Measurements from ENCODE around the gene PTPRA. TPM values are rescaled to one million over a fixed set of nuclear protein-coding genes. Genes with fewer than 3 reads are reported as not detected.

PTPRA gene
- total and polyA plus RNA-seq, 3 experiments from 2014 or later = 51.6 to 57.8 (median 56.9) TPM

DNA sequence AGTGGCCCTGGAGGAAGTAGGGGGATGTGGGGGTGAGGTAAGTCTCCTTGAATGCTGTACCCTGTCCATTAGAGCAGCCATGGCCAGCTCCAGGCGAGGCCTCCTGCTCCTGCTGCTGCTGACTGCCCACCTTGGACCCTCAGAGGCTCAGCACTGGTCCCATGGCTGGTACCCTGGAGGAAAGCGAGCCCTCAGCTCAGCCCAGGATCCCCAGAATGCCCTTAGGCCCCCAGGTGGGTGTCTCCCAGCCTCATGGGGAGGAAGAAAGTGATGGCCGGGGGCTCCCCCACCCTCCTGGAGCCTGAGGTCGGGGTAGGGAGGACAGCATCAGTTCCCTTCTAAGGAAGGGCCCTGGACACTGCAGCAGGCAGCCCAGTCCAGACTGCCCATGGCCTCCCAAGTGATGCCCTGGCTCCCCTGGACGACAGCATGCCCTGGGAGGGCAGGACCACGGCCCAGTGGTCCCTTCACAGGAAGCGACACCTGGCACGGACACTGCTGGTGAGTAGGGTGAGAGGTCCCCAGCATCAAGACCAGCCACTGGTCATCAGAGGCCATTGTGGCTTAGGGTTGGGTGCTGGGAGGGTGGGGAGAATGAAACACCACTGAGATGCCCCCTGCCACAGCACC lies 171.2 kb downstream of the PTPRA start:
- POLR2A ChIA-PET = no interaction called here
- peaks cover 0 to 3% of the 10 kb centered on the region in 2 donors for H3K27me3 Mint-ChIP-seq
- CTCF ChIA-PET = interaction anchor here (1.3 kb wide), 1 partner anchor 10 kb away, joined by 9 read pairs; no protein-coding TSS in a partner anchor
- H3K4me3 ChIP-seq (ENCODE audit: low read length) = no peak overlapping the region
- no peaks in the 10 kb centered on the region for H3K9me3 Mint-ChIP-seq
- H3K27me3 ChIP-seq (ENCODE audit: insufficient read depth, low read length, poor library complexity, severe bottlenecking) = no peaks in the 10 kb centered on the region
- peaks cover 0 to 39% (median 7%) of the 10 kb centered on the region in 3 donors for H3K36me3 Mint-ChIP-seq
- no peak for DNase-seq
- no peaks in the 10 kb centered on the region for H3K9me3 ChIP-seq (ENCODE audit: low read length)
- no peak overlapping the region for H3K27ac ChIP-seq (ENCODE audit: low read depth, low read length)
- H3K27ac Mint-ChIP-seq = peak overlapping the region in 4 of 8 donors; percentile 27 to 66 (median 49)
- H3K4me3 Mint-ChIP-seq = peak overlapping the region in 6 of 7 donors; percentile 88 to 92 (median 92)
- H3K4me1 Mint-ChIP-seq = peaks cover 16 to 28% (median 24%) of the 10 kb centered on the region in 3 donors
- H3K36me3 ChIP-seq (ENCODE audit: insufficient read depth, low read length) = peaks cover 12% of the 10 kb centered on the region
- H3K4me1 ChIP-seq (ENCODE audit: insufficient read depth, low read length) = peaks cover 15% of the 10 kb centered on the region

DNA sequence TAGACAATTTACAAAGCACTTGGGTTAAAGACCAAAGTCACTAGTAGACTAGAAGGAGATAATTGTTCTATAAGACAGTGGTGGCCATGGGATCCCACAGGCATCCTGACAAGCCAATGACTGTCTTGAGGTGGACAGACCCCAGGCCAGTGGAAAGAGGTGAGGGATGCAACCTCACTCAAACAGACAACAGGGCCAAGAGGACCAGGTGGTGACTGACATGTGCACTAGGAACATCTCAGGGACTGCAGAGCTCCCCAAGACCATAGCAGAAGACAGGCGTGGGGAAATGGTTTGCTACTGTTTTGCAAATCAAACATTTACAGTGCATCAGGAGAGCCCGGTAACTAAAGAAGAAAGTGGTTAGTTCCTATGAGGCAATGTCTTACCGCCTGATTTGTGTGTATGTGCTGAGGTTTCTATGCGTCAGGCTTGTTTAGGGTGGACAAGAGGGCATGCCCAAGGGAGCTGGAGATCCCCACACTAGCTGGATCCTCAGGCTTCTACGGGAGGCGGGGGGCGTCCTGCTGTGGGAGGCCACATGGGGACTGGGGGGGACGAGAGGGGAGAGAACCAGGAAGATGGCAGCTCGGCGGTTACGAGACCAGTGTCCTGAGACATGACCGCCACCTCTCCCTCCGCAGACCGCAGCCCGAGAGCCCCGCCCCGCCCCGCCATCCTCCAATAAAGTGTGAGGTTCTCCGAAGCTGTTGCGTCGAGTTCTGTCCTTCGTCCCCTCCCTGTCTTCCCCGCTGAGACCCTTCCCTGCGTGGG lies 171.9 kb downstream of the PTPRA start:
- DNase-seq = peak in 4 of 5 donors; percentile 27 to 63 (median 38)
- peaks cover 14% of the 10 kb centered on the region for H3K36me3 ChIP-seq (ENCODE audit: insufficient read depth, low read length)

DNA sequence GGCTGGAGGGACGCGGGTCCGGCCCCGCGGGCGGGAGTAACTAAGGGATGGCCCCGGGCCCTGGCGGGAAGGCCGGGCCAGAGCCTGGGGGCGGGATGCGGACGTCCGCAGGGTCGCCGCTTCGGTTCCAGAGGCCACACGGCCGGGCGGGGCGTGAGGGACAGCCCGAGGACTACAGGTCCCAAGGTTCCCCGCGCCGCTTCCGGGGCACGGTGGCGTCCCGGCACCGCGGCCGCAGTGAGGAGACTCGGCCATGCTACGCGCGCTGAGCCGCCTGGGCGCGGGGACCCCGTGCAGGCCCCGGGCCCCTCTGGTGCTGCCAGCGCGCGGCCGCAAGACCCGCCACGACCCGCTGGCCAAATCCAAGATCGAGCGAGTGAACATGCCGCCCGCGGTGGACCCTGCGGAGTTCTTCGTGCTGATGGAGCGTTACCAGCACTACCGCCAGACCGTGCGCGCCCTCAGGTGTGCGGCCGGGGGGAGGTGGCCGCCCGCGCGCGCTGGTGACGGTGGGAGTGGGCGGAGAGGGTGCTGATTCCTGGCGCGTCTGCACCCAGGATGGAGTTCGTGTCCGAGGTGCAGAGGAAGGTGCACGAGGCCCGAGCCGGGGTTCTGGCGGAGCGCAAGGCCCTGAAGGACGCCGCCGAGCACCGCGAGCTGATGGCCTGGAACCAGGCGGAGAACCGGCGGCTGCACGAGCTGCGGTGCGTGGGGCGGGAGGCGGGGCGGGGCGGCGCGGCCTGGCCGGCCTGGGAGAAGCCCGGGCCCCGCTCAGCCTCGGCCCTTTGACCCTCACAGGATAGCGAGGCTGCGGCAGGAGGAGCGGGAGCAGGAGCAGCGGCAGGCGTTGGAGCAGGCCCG lies 172.8 kb downstream of the PTPRA start, which contains the start of gene MRPS26:
TSS of gene MRPS26 (plus strand) at position 237 of the 861 bp plus-strand sequence. CDS start at position 254, 17 bp downstream.
- POLR2A ChIA-PET = interaction anchor here (0.7 kb wide), 1 partner anchor 1000 kb away, joined by 3 read pairs; no protein-coding TSS in a partner anchor
- Histone ChIP-seq H3K4me1 (ENCODE audit: insufficient read depth, low read length) (peaks cover 15% of the 10 kb centered on the region), H3K4me3 (ENCODE audit: low read length) (peak within 1 kb of the TSS; percentile 80), H3K36me3 (ENCODE audit: insufficient read depth, low read length) (peaks cover 14% of the 10 kb centered on the region), H3K27ac (ENCODE audit: low read depth, low read length) (peak within 1 kb of the TSS; percentile 59), H3K27me3 (ENCODE audit: insufficient read depth, low read length, poor library complexity, severe bottlenecking) (no peaks in the 10 kb centered on the region), H3K9me3 (ENCODE audit: low read length) (no peaks in the 10 kb centered on the region)
- Mint-ChIP-seq H3K36me3 (peaks cover 0 to 37% (median 2%) of the 10 kb centered on the region in 3 donors), H3K27ac (peak within 1 kb of the TSS; percentile 46 to 95 (median 88)), H3K4me3 (peak within 1 kb of the TSS; percentile 88 to 93 (median 92)), H3K4me1 (peaks cover 14 to 29% (median 20%) of the 10 kb centered on the region in 3 donors), H3K27me3 (peaks cover 0 to 2% of the 10 kb centered on the region in 2 donors), H3K9me3 (no peaks in the 10 kb centered on the region)
- CTCF ChIA-PET = interaction anchor here (1.2 to 1.3 kb wide), 2 partner anchors 8 to 47 kb away, joined by 4 to 9 read pairs; no protein-coding TSS in a partner anchor
- peak; percentile 60 to 82 (median 71) for DNase-seq

More for the DNA sequence above, 171.9 kb downstream of the PTPRA start:
- Histone ChIP-seq H3K9me3 (ENCODE audit: low read length) (no peaks in the 10 kb centered on the region), H3K27me3 (ENCODE audit: insufficient read depth, low read length, poor library complexity, severe bottlenecking) (no peaks in the 10 kb centered on the region), H3K27ac (ENCODE audit: low read depth, low read length) (peak overlapping the region; percentile 59), H3K4me3 (ENCODE audit: low read length) (peak overlapping the region; percentile 80), H3K4me1 (ENCODE audit: insufficient read depth, low read length) (peaks cover 15% of the 10 kb centered on the region)
- CTCF ChIA-PET = interaction anchor here (1.2 to 1.3 kb wide), 2 partner anchors 9 to 48 kb away, joined by 4 to 9 read pairs; no protein-coding TSS in a partner anchor
- Mint-ChIP-seq H3K27me3 (peaks cover 0 to 2% of the 10 kb centered on the region in 2 donors), H3K27ac (peak overlapping the region; percentile 46 to 95 (median 88)), H3K36me3 (peaks cover 0 to 40% (median 3%) of the 10 kb centered on the region in 3 donors), H3K4me3 (peak overlapping the region; percentile 88 to 92 (median 92)), H3K4me1 (peaks cover 14 to 27% (median 23%) of the 10 kb centered on the region in 3 donors), H3K9me3 (no peaks in the 10 kb centered on the region)
- POLR2A ChIA-PET = no interaction called here

DNA sequence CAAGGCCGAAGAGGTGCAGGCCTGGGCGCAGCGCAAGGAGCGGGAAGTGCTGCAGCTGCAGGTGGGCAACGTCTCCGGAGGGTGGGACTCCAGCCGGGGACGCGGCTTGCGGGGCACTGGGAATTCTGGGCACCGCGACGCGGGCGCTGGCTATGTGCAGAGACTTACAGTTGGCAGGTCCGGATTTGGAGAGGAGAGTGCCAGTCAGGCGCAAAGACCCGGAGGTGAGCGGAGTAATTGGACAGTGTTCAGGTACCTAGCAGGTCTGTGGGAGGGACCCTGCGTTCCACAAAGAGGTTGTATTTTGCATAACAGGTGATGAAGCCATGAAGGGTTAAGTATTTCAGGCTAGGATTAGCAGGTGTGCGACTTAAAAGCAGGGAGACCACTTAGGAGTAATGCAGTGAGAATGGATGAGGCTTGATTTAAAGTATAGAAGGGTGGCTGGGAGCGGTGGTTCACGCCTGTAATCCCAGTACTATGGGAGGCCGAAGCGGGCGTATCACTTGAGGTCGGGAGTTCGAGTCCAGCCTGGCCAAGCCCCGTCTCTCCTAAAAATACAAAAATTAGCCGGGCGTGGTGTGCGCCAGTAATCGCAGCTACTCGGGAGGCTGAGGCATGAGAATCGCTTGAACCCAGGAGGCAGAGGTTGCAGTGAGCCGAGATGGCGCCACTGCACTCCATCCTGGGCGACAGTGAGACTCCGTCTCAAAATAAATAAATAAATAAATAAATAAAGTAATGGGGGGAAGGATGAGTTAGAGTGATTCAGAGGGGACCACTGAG lies 173.6 kb downstream of the PTPRA start:
- H3K27ac Mint-ChIP-seq = peak overlapping the region in 6 of 8 donors; percentile 21 to 74 (median 67)

DNA sequence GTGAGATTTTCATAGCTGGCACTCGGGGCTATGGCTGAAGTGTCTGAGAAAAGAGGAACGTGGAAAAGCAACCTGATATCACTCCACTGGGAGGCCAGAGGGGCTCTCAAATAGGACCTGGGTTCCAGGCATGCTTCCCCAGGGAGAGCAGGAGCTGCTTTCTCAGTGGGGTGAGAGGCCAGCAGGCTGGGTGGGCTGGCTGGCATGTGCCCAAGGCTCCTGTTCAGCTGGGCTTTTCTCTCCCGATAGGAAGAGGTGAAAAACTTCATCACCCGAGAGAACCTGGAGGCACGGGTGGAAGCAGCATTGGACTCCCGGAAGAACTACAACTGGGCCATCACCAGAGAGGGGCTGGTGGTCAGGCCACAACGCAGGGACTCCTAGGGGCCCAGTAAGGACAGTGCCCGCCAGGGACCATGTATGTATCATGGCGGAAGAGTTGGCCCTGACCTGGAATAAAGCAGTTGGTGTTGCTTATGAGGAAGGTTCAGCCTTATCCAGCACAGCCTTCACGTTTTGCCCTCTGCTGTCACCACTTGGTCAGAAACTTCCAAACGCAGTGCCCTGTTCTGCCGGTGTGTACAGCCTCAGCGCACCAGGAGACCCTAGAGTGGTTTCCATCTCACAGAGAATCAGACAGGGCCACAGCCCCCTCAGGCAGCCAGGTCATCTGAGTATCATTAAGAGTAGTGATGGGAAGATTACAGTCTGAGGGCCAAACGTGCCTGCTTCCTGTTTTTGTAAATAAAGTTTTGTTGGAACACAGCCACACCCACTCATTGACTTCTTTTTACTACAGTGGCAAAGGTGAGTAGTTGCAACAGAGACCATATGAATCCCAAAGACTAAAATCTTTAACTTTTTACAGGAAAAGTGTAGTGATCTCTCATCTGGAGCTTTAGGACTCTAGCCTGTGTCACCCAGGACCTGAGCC lies 174.5 kb downstream of the PTPRA start:
- CTCF ChIA-PET = no interaction called here
- DNase-seq = no peak

More for the DNA sequence above, 173.6 kb downstream of the PTPRA start:
- POLR2A ChIA-PET = interaction anchor here (0.7 kb wide), 1 partner anchor 999 kb away, joined by 3 read pairs; no protein-coding TSS in a partner anchor
- Mint-ChIP-seq H3K4me1 (peaks cover 12 to 31% (median 15%) of the 10 kb centered on the region in 3 donors), H3K27me3 (peaks cover 0 to 2% of the 10 kb centered on the region in 2 donors), H3K9me3 (no peaks in the 10 kb centered on the region), H3K36me3 (peaks cover 0 to 36% (median 0%) of the 10 kb centered on the region in 3 donors), H3K4me3 (peak overlapping the region; percentile 81 to 93 (median 88))
- H3K36me3 ChIP-seq (ENCODE audit: insufficient read depth, low read length) = peaks cover 14% of the 10 kb centered on the region
- CTCF ChIA-PET = no interaction called here
- peak overlapping the region; percentile 80 for H3K4me3 ChIP-seq (ENCODE audit: low read length)
- H3K27me3 ChIP-seq (ENCODE audit: insufficient read depth, low read length, poor library complexity, severe bottlenecking) = no peaks in the 10 kb centered on the region
- DNase-seq = no peak
- H3K27ac ChIP-seq (ENCODE audit: low read depth, low read length) = peak overlapping the region; percentile 48
- no peaks in the 10 kb centered on the region for H3K9me3 ChIP-seq (ENCODE audit: low read length)
- H3K4me1 ChIP-seq (ENCODE audit: insufficient read depth, low read length) = peaks cover 15% of the 10 kb centered on the region

DNA sequence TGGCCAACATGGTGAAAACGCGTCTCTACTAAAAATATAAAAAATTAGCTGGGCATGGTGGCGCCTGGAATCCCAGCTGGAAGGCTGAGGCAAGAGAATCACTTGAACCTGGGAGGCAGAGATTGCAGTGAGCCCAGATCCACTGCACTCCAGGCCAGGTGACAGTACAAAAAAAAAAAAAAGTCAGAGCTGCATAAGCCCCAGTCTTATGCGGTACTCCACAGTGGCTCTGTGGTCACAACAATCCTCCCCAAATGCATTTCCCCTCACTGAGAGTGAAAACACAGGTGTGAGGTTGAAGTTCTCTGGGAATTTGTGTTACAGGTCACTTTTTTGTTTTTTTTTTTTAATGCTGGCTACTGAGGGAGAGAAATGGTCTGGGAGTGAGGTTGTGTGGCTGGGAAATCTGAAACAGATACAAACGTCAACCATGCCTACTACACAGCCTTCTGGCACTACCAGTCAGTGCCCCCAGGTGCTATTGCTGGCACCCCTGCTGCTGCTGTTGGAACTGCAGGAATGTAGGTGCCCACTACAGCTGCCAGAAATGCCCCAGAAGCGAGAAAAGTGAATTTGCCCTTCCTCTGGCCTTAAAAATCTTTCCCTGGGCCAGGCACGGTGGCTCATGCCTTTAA lies 178.2 kb downstream of the PTPRA start:
- Histone ChIP-seq H3K4me1 (ENCODE audit: insufficient read depth, low read length) (peaks cover 11% of the 10 kb centered on the region), H3K36me3 (ENCODE audit: insufficient read depth, low read length) (peaks cover 14% of the 10 kb centered on the region), H3K27ac (ENCODE audit: low read depth, low read length) (no peak overlapping the region), H3K4me3 (ENCODE audit: low read length) (no peak overlapping the region), H3K27me3 (ENCODE audit: insufficient read depth, low read length, poor library complexity, severe bottlenecking) (no peaks in the 10 kb centered on the region), H3K9me3 (ENCODE audit: low read length) (no peaks in the 10 kb centered on the region)
- peaks cover 0 to 34% (median 0%) of the 10 kb centered on the region in 3 donors for H3K36me3 Mint-ChIP-seq
- ChIA-PET CTCF (interaction anchor here (1.6 kb wide), 1 partner anchor 23 kb away, joined by 4 read pairs; no protein-coding TSS in a partner anchor), POLR2A (interaction anchor here (0.7 kb wide), 1 partner anchor 17 kb away, joined by 4 read pairs; no protein-coding TSS in a partner anchor)
- no peak for DNase-seq
- no peaks in the 10 kb centered on the region for H3K27me3 Mint-ChIP-seq
- no peaks in the 10 kb centered on the region for H3K9me3 Mint-ChIP-seq
- H3K27ac Mint-ChIP-seq = no peak overlapping the region
- peaks cover 7 to 21% (median 8%) of the 10 kb centered on the region in 3 donors for H3K4me1 Mint-ChIP-seq
- H3K4me3 Mint-ChIP-seq = no peak overlapping the region

More for the DNA sequence above, 174.5 kb downstream of the PTPRA start:
- no peaks in the 10 kb centered on the region for H3K27me3 ChIP-seq (ENCODE audit: insufficient read depth, low read length, poor library complexity, severe bottlenecking)
- H3K27ac ChIP-seq (ENCODE audit: low read depth, low read length) = no peak overlapping the region
- Mint-ChIP-seq H3K27me3 (peaks cover 0 to 2% of the 10 kb centered on the region in 2 donors), H3K27ac (peak overlapping the region in 2 of 8 donors; percentile 12 to 24), H3K9me3 (no peaks in the 10 kb centered on the region), H3K4me1 (peaks cover 12 to 31% (median 13%) of the 10 kb centered on the region in 3 donors), H3K36me3 (peaks cover 0 to 36% (median 0%) of the 10 kb centered on the region in 3 donors), H3K4me3 (peak overlapping the region; percentile 23 to 93 (median 82))
- POLR2A ChIA-PET = no interaction called here
- peaks cover 14% of the 10 kb centered on the region for H3K36me3 ChIP-seq (ENCODE audit: insufficient read depth, low read length)
- peaks cover 15% of the 10 kb centered on the region for H3K4me1 ChIP-seq (ENCODE audit: insufficient read depth, low read length)
- no peak overlapping the region for H3K4me3 ChIP-seq (ENCODE audit: low read length)
- no peaks in the 10 kb centered on the region for H3K9me3 ChIP-seq (ENCODE audit: low read length)

Data from CD8-positive, alpha-beta memory T cell (primary cell).